Stimulated activated CD8-positive, alpha-beta memory T cell treated with anti-CD3 and anti-CD28 coated beads, Interleukin-15, amount 100 ng/mL, for 1 hour (primary cell): ENCODE measurements around the gene ZFPM1.
A peak's percentile ranks its signal among the peaks of the same experiment; 100 is the strongest.

Experiments
- DNase-seq: peaks from one replicate; pipeline ENCODE4 v3.0.0-alpha.2; 2020; ENCODE audit warnings: low read depth

ZFPM1 gene

DNA sequence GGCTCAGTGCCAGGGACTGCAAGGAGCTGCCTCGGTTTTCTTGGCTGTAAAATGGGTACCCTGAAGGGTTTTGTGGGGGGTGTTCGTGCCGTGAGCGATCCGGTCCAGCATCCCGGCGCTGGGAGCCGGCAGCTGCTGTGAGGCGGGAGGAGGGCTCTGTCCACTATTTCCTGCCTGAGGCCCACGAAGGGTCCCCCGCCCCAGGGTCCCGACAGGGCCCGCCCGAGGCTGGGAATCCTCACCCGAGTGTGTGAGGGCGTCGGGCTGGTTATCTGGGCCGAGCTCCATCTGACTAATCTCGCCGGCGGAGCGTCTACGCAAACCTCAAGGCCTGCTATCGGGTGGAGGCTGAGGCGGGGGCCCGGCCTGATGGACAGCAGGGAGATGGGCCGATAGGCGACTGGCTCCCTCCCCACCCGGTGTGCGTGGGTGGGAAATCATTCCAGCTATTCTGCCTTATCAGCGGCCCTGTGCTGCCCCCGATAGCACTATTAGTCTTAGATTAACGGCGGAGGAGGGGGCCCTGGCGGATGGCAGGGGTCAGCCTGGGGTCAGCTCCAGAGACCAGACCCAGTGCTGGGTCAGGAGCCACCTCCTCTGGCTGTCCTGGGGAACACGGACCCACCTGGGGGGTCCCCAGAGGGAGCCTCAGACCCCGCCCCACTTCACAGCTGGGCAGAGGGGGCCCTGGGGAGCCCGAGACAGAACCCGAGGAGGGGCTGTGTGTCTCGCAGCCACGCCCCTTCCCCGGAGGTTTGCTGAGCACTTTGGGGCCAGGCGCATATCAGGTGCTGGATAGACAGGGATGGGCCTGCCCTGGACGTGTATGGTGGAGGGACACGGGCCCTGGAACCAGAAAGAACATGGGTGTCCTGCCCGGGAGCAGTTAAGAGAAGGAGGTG is 44.7 kb downstream of the ZFPM1 start:
- DNase-seq = no peak

DNA sequence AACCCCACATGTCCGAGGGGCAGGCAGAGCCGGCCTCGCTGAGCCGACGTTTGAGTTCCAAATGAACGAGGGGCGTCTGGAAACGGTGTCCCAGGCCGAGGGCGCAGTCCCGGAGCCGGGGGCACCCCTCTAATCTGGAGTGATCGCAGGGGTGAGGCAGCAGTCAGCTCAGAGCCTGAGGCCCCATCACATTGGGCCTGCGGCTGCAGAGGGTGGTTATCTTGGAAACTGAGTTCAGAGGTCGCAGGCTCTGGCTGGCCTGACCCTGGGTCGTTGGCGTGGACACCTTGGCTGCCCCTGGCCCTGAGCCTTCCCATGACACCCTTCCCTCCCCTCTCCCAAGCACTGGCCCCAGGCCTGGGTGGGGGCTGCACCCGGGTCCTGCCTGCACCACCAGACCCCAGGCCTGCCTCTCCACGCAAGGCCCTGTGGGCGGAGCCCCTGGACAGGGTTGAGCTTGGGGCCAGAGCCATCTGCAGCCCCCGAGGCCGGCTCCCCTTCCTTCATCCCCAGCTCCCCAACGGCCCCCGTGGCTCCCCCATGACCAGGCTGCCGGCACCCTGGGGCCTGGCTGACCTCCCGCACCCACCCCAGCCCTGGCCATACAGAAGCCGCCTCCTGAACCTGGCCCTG is 45.6 kb downstream of the ZFPM1 start:
- DNase-seq = no peak

DNA sequence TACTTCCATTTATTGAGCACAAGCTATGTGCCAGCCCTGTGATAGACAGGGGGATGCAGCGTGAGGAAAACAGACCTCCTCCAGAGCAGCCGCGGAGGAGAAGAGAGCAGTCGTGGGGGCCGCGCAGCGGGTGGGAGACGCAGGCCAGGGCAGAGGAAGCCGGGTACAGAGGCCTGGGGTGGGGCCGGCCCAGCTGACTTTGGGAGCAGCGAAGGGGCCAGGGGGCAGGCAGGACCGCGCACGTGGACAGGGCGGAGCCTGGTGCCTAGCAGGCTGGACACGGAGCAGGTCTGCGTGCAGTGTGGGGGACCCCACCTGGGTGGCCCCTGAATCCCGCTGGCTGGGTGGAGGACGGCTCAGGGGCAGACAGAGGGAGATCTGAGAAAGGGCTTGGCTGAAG is 46.2 kb downstream of the ZFPM1 start:
- no peak for DNase-seq

DNA sequence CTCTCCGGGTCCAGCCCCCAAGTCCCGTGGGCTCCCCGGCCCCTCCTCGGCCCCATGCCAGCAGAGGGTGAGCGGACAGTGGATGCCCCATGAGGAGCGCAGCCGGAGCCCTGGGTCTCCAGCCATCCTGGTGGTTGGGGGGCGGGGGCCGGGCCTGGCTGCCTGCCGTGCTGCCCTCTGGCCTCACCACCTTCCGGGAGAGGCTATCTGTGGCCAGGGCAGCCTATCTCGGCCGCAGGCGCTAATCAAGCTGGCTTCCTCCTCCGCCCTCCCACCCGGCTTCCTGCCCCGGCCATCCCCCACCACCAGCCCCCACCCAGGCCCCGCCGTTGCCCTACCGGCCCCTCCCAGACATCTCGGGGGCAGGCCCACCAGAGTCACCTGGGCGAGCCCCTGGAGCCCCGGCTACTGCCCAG is 46.8 kb downstream of the ZFPM1 start:
- DNase-seq = no peak

DNA sequence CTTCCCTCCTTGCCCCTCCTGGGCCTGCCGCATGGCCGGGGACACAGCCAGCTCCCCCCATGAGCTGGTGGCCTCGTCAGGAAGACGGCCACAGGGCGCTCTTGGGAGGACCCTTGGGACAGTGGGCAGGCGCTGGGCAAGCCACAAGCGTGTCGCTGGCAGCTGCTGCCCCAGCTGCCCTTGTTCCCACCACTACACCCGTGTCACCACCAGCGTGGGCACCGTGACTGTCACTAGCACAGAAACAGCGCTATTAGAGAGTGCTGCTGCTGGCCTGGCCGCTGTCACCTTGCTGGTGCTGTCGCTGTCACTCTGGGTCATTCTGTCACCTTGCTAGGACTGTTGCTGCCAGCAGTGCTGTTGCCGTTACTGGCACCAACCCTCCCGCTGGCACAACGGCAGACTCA is 47.2 kb downstream of the ZFPM1 start:
- DNase-seq = no peak

DNA sequence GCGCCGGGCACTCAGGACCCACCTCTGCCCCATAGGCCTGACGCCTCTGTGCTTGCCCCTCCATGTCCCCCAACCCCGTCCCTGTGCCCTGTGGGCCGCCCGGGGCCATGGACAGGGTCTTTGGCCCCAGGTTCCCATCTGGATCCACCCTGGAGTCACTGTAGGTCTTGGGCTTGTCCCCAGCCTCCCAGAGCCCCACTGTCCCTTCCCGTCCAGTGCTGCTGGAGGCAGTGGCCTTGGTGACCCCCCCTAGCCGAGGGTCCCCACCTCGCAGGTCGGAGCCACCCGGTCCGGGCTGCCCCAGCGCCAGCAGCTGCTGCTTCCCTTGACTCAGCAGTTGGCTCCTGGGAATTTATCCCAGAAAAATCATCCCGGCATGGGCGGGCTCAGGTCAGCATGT is 49.3 kb downstream of the ZFPM1 start:
- no peak for DNase-seq

DNA sequence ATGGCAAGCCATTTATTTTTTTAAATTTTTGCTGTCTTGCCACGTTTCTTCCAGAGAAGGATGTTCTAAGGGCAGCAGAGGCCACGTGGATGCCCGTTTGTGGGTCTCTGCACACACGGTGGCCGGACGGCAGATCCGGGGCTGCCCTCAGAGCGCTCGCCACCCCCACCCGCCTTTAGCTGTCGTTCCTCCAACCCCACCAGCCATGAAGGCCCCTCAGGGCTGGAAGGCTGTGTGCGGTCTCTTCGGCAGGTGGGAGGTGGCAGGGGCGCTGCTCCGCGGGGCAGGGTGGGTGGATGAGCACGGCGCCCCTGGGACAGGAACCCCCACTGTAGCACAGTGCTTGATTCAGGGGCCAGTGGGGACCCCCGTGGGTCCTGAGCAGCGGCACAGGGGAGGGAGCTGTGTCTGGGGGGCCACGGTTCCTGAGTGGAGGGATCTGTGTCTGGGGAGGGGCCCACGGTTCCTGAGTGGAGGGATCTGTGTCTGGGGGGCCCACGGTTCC is 49.7 kb downstream of the ZFPM1 start:
- DNase-seq = no peak

DNA sequence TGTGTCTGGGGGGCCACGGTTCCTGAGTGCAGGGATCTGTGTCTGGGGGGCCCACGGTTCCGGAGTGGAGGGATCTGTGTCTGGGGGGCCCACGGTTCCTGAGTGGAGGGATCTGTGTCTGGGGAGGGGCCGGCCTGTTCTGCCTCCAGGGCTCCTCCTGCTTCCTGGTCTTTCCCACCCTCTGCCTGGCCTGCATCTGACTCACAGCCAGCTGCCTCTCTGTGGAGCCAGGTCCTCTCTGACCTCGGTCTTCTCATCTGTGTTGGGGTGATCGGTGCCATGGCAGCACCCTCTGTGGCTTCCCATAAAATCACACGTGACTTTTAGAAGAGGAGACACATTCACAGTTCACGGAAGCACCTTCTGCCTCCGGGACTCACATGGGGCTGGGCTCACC is 50.3 kb downstream of the ZFPM1 start:
- no peak for DNase-seq

DNA sequence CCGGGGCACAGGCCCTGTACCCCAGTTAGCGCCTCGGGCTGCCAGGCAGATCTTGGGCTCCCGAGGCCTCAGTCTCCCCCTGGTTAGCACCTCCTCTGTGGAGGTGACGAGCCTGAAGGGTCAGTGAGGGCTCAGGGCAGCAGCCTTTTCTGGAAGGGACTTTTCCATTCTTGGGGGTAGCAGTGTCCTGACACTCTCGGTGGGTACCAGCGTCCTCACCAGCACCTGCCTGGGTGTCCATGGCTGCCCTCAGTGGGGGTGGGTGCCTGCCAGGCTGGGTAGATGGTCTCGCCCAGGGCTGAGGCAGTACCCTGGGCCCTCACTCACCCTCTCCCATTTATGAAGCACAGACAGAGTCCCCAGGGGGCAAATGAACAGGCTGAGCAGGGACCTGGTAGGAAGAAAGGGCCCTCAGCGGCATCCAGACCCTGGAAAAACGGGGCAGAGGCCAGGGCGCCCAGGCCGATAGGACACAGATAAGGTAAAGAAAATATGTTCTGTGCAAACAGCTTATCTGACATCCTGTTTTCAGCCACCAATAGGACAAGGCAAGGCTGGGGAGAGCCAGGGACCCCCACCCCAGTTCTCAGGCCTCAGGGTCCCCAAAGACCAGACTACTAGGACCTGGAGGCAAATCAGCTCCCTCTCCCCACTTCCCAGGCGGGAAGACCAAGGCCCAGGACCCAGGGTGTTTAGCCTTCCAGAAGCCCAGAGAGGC is 50.9 kb downstream of the ZFPM1 start:
- DNase-seq = no peak

DNA sequence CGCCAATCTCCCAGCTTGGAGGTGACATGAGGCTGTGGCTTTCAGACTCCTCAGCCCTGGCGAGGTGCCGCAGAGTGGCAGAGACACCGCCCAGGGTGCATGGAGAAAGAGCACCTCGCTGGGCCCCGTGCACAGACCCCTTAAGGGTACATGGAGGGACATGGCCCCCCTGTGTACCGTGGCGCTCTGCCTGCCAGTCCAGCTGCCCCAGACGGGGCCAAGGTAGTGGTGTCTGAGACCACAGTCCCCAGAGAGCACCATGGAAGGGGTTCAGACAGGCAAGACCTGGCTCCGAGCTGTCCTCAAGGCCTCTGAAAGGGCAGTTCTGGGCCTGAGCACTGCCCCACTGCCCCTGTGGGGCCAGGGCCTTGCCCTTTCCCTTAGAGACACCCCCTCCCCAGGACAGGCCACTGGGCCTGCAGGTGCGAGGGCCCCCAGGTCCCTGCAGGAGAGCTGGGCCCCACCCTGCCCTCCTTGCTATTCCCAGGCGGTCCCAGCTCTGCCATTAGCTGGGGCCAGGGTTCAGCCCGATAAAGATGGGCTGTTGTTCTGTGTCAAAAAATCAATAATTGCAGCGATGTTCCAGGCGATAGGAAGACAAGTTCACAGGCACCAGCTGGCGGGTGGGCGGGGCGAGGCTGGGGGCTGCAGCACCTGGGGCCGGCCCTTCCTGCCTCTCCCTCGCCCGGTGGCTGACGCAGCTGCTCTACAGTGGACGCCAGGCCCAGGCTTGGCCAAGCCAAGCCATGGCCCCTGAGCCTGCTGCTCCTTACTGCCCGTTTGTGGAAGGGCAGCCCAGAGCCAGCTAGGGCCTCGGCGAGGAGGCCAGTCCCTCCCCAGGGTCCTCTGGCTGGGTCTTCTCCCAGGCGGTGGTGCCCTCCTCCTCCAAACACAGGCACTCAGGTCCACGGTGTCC is 51.7 kb downstream of the ZFPM1 start:
- DNase-seq = no peak

DNA sequence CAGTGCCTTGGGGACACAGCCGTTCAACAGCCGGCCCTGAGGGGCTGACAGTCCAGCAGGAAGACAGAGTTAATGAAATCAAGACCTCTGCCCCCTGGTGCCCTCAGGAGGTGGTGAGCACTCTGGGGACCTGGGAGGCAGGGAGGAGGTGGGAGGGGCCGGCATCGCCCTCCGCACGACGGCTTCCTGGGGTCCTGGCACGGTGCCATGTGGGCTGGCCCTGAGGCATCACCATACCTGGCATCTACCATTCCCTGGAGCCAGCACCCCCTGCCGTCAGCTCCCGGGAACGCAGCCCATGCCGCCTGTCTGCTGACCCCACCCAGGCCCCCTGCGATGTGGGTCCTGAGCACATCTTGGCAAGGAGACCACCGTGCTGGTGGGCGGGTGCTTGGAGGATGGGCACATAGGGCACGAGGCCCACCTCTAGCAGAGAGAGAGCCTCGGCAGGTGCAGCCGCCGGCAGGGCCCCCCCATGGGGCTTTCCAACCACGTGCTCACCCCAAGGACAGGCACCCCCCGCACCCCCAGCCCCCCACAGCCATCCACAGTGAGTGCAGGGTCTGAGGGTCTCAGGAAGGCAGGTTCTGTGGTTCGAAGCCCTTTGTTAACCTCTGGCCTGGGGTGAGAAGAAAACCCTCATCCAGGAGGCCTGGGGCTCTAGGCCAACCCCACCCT is 52.5 kb downstream of the ZFPM1 start:
- peak; percentile 32 for DNase-seq

DNA sequence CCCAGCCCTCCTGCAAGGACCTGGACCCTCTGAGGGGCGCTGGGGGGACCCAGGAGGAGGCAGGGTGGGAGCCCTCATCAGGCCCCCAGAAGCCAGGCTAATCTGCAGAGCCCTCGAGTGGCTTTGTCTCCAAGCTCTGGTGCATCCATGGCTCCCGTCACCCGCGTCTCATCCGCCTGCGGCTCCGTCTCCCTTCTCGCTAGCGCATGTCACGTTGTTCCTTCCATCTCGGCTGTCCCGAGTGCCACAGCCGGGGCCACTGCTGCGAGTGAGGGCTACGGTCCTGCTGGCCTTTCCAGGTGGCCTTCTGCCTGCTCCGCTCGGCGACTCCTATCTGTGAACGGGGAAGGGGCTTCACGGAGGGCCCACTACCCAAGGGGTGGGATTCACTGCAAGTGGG is 53.6 kb downstream of the ZFPM1 start:
- DNase-seq = no peak

DNA sequence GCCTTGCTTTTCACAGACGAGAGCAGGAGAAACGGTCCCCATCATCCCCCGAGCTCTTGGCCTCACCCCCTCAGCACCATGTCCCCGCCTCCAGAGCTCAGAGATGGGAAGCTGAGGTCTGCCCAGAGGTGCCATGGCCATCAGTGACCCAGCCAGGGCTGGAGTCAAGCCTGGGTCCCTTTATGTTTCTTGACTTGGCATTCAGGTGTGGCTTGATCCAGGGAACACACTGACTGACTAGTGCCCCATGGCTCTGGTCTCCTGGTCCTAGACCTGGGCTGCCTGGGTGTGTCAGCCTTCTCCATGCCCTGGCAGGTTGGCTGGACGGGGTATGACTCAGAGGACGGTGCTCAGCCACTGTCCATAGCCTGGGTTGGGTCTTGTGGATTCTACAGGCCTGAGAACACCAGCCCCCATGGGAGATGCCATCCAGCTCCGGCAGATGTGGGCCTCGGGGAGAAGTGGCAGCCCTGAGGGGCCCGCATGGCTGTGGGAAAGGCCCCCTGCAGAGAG is 54.2 kb downstream of the ZFPM1 start:
- no peak for DNase-seq

DNA sequence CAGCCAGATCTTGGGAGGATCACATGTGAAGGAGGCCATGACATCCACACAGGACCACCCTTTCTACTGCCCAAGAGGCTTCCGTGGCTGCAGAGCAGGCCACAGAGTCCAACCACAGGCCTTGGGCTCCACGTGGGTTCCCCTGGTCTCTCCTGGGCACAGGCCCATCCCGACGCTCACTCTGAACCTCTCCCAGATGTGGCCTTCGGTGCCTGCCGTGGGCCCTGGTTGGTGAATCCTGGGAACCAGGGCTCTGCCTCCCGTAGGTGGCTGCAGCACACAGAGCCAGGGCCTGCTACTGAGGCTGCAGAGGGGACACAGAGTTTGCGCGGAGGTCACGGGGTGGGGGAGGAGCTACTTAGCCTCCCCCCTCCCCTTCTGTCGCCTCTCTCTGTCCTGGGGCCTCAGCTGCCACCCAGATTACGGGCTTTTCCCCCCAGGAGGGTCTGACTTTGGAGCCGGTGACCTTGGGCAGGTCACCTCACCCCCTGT is 55.3 kb downstream of the ZFPM1 start:
- DNase-seq = no peak

DNA sequence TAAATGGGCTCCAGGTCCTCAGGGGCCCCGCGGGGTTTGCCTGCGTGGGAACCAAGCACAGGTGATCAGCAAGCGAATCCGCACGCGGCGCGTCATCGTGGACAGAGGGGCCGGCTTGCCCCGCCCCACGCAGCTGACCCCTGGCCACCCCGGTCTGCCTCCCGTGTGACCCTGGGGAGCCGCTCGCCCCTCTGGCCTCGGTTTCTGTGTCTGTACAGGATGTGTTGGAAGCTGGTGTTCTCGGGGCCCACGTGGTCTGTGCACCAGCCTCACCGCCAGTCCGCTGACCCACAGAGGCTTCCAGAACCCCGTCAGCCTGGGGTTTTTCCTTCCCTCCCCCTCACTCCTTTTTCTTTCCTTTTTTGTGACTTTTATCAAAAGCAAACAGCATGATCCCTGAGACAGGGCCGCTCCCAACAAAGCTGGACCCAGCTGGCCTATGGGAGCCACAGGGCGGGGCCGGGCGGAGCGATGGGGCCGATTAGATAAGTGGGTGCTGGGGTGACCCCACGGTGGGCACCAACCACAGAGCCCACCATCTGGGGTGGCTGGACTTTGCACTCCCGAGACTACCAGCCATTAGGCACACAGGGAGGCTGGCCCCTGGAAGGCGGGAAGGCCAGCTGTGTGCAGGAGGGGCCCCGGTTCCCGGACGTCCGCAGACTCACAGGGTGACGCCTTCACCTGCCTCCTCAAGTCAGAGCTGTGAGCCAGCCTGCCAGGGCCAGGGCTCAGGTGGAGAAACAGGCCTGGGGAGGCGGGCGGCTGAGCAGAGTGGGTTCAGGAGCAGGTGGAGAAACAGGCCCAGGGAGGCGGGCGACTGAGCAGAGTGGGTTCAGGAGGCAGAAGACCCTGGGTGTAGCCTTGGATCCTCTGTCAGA is 56.0 kb downstream of the ZFPM1 start:
- no peak for DNase-seq

DNA sequence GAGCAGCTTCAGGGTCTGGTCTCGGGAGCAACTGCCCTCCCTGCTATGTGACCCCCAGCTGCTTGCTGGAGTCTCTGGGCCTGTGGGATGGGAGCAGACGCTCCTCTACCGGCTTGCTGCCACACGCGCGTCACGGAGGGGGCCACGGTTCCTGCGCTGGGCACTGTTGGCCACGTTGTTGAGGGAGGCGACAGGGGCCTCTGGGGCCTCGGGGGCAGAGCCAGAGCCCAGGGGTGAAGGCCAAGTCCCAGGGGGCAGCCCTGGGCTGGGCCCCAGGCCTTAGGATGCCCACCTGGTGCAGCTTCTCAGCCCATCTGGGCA is 56.6 kb downstream of the ZFPM1 start:
- no peak for DNase-seq

DNA sequence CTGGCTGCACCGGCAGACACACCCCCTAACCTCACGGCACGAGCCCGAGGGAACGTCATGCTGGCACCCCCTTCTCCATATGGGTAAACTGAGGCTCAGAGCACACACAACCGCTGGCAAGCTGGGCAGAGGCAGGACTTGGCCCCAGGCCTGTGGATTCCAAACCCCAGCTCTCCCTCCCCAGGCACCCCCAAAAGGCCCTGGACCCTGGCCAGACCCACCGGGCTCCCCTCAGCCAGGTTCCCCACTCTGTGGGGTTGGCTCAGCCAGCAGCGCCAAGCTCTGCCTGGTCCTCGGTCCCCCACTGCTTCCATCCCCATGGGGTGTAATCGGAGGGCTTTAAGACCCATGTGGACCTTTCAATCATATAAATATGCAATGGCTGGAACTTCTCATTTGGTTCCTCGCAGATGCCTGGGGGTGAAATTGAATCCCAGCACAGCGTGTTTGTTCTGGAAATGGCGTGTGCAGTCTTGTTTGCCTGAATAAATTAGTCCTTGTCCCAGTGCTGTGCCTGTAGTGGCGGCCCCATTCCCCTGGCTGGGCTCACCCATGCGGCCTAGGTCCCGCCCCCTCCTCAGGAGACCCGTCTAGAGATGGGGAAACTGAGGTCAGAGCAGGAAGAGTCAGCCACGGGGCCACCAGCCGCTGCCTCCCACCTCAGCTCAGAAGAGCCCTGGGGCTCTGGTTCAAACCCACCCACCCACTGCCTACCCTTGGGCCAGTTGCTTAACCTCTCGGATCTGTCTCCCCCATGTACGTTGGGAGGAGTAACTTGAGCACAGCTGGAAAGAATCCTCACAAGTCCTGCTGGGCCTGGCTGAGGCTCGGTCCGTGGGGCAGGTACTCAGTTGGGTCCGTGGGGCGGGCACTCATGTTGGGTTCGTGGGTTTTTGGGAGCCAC is 57.3 kb downstream of the ZFPM1 start:
- no peak for DNase-seq

DNA sequence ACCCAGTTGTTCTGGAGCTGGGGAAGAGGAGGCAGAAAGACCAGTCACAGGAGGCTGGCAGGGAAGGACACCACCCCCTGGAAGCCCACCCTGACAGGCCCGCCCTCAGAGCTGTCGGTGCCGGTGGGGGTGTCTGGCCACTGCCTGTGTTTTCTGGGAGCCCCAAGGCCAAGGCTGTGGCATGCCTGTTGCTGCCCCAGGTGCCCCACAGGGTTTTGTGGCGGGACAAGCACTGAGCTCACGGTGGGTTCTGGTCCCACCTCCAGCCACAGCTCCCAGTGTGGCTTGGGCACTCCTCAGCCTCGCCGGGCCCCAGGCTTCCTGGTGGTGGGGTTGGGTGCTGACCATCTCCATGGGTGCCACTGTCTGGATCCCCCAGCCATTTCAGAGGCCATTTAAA is 58.0 kb downstream of the ZFPM1 start:
- DNase-seq = no peak

DNA sequence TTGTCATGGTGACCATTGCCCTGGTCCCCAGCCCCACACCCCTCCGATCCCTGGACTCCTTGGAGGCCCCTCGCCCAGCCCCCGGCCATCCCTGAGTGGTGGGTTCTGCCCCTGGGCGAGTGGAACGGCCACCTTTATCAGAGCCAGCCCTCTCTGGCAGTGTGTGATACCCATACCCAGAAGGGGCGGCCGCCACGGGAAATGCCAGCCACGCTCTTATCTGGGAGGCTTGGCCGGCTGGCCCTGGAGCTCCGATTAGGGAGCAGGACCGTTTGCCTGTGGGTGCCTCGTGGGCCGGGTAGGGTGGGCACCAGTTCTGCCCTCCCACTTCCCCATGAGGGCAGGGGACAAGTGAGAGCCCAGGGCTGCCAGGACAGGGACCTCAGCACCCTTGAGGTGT is 58.8 kb downstream of the ZFPM1 start:
- DNase-seq = no peak
